GM12891 (cell line): ENCODE results near the gene GJA8.

Source experiments
- POLR2A ChIP-seq: IDR thresholded peaks from 2 replicates; pipeline ENCODE4 v1.6.1; 2011; ENCODE audit warnings: low read depth, low read length, control low read depth
- POLR2AphosphoS5 ChIP-seq: IDR thresholded peaks from 2 replicates; pipeline ENCODE4 v1.6.1; 2011; ENCODE audit warnings: low read depth, low read length, control low read depth
- SPI1 ChIP-seq: IDR thresholded peaks from 2 replicates; pipeline ENCODE4 v1.6.1; 2011; ENCODE audit warnings: low read depth, low read length, control low read depth
- TAF1 ChIP-seq: IDR thresholded peaks from 2 replicates; pipeline ENCODE4 v1.6.1; 2011; ENCODE audit warnings: low read depth, low read length, control low read depth

- no peak for TF ChIP-seq POLR2A
- no peak for TF ChIP-seq POLR2AphosphoS5
- no peak for TF ChIP-seq TAF1
- no peak for TF ChIP-seq SPI1
Observed at GRCh38 chr1:147879911-147880310, 22.7 kb upstream of the GJA8 start.
